H1 (cell line): ENCODE results near the gene HSPA12A. TPM values are rescaled to one million over a fixed set of nuclear protein-coding genes. Genes with fewer than 3 reads are reported as not detected.

Source experiments
- EP300 ChIP-seq, 2 experiments: IDR thresholded peaks; 1 replicate in 1 of 2; 2 replicates in 1 of 2; pipeline ENCODE4 v1.6.1; 2011 to 2012; ENCODE audit warnings: low read depth in 2 of 2, low read length in 2 of 2, mild to moderate bottlenecking in 2 of 2, borderline replicate concordance in 1 of 2, inconsistent platforms in 1 of 2, moderate library complexity in 1 of 2
- KDM5A ChIP-seq: fragments of 200-600 bp; IDR thresholded peaks from 2 replicates; pipeline ENCODE4 v1.7.1; 2012; ENCODE audit warnings: mild to moderate bottlenecking, low read length, inconsistent platforms, mixed read lengths
- MAFK ChIP-seq: IDR thresholded peaks from 2 replicates; pipeline ENCODE4 v1.6.1; 2012; ENCODE audit warnings: low read depth, mild to moderate bottlenecking, improper control_type of control experiment, low read length
- SIN3A ChIP-seq, 2 experiments: IDR thresholded peaks in 1 of 2; conservative IDR thresholded peaks in 1 of 2; 2 replicates each; pipeline ENCODE4 v1.6.1; 2011 to 2012; ENCODE audit warnings: low read length in 2 of 2, improper control_type of control experiment in 1 of 2, low read depth in 1 of 2, mild to moderate bottlenecking in 1 of 2
- SP2 ChIP-seq: IDR thresholded peaks from 2 replicates; pipeline ENCODE4 v1.6.1; 2012; ENCODE audit warnings: mild to moderate bottlenecking, low read length, inconsistent platforms
- TAF7 ChIP-seq: optimal IDR thresholded peaks from 2 replicates; pipeline ENCODE3; 2011; ENCODE audit warnings: low read depth, mild to moderate bottlenecking, inconsistent platforms, low read length, moderate library complexity, borderline replicate concordance
- polyA plus RNA-seq, 7 experiments: library from polyadenylated mRNA; depleted of rRNA in 3 of 7; stranded (reverse) in 5 of 7; unstranded in 2 of 7; fragments of >200 nt in 5 of 7; fragments of 200-250 nt in 2 of 7; gene quantifications; 1 replicate in 5 of 7; 2 replicates in 1 of 7; 4 replicates in 1 of 7; pipeline versions ENCODE4 v1.2.1 to v1.2.3, GENCODE V29; 2011 to 2013; ENCODE audit warnings: missing spikeins in 2 of 7, mixed read lengths in 2 of 7
- total RNA-seq: library from RNA; stranded (reverse); fragmentation: NEBNext Ultra II Directional; extraction: Animal tissue kit (Norgen Biotek cat#: 25700); gene quantifications from 2 replicates; pipeline ENCODE4 v1.2.1, GENCODE V29; 2021

The HSPA12A gene
- total and polyA plus RNA-seq, 2 of the 8 experiments (the other 6 are each of a cell fraction or from before 2014, with no cell fraction given): 3.1 to 6.9 TPM

DNA sequence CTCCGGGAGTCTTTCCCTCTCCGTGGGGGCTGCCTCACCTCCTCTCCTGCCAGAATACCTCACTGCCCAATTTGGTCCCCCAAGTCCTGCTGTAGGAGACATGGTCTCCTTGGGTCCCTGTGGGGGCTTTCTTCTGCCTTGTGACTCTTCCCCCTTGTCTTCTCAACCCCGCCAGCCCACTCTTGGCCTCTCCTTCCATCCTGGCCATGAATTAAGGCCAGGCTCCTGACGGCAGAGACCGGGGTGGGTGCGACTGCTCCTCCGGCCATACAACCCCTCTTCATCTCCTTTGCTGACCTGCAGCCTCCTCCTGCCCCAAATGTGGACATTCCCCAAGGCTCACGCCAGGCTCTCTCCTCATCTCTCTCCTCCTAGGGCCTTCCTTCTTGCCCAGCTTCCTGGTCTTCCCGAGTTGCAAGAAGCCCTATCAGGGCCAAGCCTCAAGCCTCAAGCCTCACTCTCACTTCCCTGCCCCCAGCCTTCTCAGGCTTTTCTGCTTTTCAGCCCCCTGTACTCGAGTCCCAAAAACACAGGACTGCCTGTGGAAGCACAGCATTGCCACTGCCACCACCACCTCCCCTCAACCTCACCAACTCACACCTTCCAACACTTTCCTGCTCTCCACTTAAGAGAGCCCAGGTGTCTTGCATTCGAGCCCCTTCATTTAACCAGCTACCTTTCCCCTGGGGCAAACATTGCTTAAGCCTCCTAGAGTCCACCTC, 120.3 kb downstream of the HSPA12A start (continued):
- no peak for TF ChIP-seq SIN3A (conservative IDR thresholded peaks at IDR 0.05 in 1 of 2, IDR thresholded peaks at IDR 0.05 in 1 of 2; ENCODE audit: low read depth in 1 of 2, low read length in 2 of 2)
- no peak for TF ChIP-seq TAF7
- no peak for TF ChIP-seq EP300 (IDR thresholded peaks at IDR 0.05; ENCODE audit: borderline replicate concordance in 1 of 2, low read depth in 2 of 2, low read length in 2 of 2)
- no peak for TF ChIP-seq SP2
- TF ChIP-seq MAFK: no peak
- no peak for TF ChIP-seq KDM5A
